ENCODE data around the gene RDH13. TPM values are rescaled to one million over a fixed set of nuclear protein-coding genes. Genes with fewer than 3 reads are reported as not detected.
"Not testable (repeated sequence)": the region's sequence is repeated elsewhere in the genome, so short reads cannot be mapped to it uniquely, and the experiment has no call there.

Gene RDH13
- total and polyA plus RNA-seq, 10 donors, result 4.6 to 31.5 (median 17.2) TPM

- no peak for TF ChIP-seq POLR2AphosphoS5 (IDR thresholded peaks at IDR 0.05)
- no peak for TF ChIP-seq POLR2A (IDR thresholded peaks at IDR 0.05)
- TF ChIP-seq CTCF (IDR thresholded peaks at IDR 0.05 in 8 of 11, conservative IDR thresholded peaks at IDR 0.05 in 3 of 11), result no peak
- 92 to 100% (median 95%) methylated on average over 2 of the region's 2 CpGs for WGBS, 5 donors
- intact Hi-C loops (cut with DNase I; ENCODE audit: low total_unique reads), result no loop called here
Measured at GRCh38 chr19:55036058-55036457, 26.9 kb downstream of the RDH13 start.

GRCh38 chr19:55034751-55035150 is 28.2 kb downstream of the RDH13 start:
- Histone ChIP-seq H3K27ac (no peak overlapping the region), H3K36me3 (no peaks in the 10 kb centered on the region), H3K27me3 (replicated peaks in 1 of 7) (no peaks in the 10 kb centered on the region), H3K9me3 (no peaks in the 10 kb centered on the region), H3K4me3 (no peak overlapping the region), H3K4me1 (peaks cover 0 to 14% (median 0%) of the 10 kb centered on the region in 6 donors)
- DNase-seq, result no peak
- 94 to 97% (median 97%) methylated on average over 12 to 13 of the region's 13 CpGs for WGBS, 5 donors
- TF ChIP-seq POLR2AphosphoS5 (IDR thresholded peaks at IDR 0.05) (no peak), CTCF (IDR thresholded peaks at IDR 0.05 in 8 of 11, conservative IDR thresholded peaks at IDR 0.05 in 3 of 11) (no peak), POLR2A (IDR thresholded peaks at IDR 0.05) (no peak)
- intact Hi-C loops (cut with DNase I; ENCODE audit: low total_unique reads), result no loop called here

More at GRCh38 chr19:55036058-55036457, 26.9 kb downstream of the RDH13 start:
- DNase-seq, result no peak
- Histone ChIP-seq H3K4me3 (no peak overlapping the region), H3K27me3 (replicated peaks in 1 of 7) (no peaks in the 10 kb centered on the region), H3K9me3 (no peaks in the 10 kb centered on the region), H3K36me3 (no peaks in the 10 kb centered on the region), H3K27ac (no peak overlapping the region), H3K4me1 (peaks cover 0 to 16% (median 6%) of the 10 kb centered on the region in 6 donors)

- DNase-seq; H3K36me3 ChIP-seq; H3K9me3 ChIP-seq; H3K27ac ChIP-seq; H3K27me3 ChIP-seq (replicated peaks in 1 of 7); H3K4me3 ChIP-seq; intact Hi-C loops (cut with DNase I; ENCODE audit: low total_unique reads): not testable (repeated sequence)
- 93 to 96% (median 95%) methylated on average over 46 to 70 of the region's 70 CpGs for WGBS, 5 donors
- H3K4me1 ChIP-seq, result peaks cover 0 to 17% (median 4%) of the 10 kb centered on the region in 6 donors
Measured at GRCh38 chr19:55032976-55033643, 29.8 kb downstream of the RDH13 start.

DNA sequence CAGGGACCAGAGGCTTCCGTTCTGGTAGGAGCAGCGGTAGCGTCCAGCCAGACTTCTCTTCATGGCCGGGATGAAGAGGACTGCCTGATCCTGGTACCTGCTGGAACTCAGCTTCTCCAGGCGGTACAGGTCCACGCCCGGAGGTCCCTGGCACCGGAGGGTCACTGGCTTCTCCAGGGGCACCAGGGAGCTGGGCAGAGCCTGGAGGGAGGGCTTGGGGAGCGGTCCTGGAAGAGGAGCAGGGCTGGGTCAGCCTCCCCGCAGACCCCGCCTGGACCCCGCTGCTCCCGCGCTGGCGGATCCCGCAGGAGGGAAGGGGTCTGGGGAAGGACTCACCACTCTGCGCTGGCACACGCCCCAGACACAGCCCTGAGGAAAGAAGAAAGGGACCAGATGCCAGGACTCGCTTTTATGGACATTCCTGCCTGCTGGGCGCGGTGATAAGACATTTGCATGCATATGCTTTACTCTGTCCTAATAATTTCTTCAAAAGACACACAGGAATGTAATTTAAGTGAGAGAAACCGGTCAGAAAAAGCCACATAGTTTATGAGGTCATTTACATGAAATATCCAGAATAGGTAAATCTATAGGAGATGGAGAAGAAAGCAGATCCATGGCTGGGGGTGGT is 30.7 kb downstream of the RDH13 start:
- Histone ChIP-seq H3K27me3 (replicated peaks in 1 of 7) (no peaks in the 10 kb centered on the region), H3K36me3 (no peaks in the 10 kb centered on the region), H3K4me3 (no peak overlapping the region), H3K9me3 (peaks cover 0 to 6% (median 2%) of the 10 kb centered on the region in 8 donors), H3K4me1 (peaks cover 0 to 19% (median 4%) of the 10 kb centered on the region in 6 donors), H3K27ac (no peak overlapping the region)
- TF ChIP-seq POLR2A (IDR thresholded peaks at IDR 0.05), result no peak
- TF ChIP-seq POLR2AphosphoS5 (IDR thresholded peaks at IDR 0.05), result no peak
- no peak for TF ChIP-seq CTCF (IDR thresholded peaks at IDR 0.05 in 8 of 11, conservative IDR thresholded peaks at IDR 0.05 in 3 of 11)
- 89 to 96% (median 95%) methylated on average over 19 to 22 of the region's 22 CpGs for WGBS, 5 donors
- intact Hi-C loops (cut with DNase I; ENCODE audit: low total_unique reads), result no loop called here
- no peak for DNase-seq
